Subcutaneous adipose tissue (tissue), 4 donors: ENCODE results near the gene PLEKHM1. TPM values are rescaled to one million over a fixed set of nuclear protein-coding genes. Genes with fewer than 3 reads are reported as not detected.

ENCODE experiments used
- small RNA-seq: library from RNA; depleted of rRNA; stranded (forward); fragments of <200 nt; gene quantifications from one replicate; pipeline ENCODE3, GENCODE V24; 2016
- total RNA-seq, 4 donors: library from RNA; depleted of rRNA; stranded (reverse); fragments of >200 nt; gene quantifications; one replicate each; pipeline ENCODE4 v1.1.0, GENCODE V29; 2016
- TF ChIP-seq, protein P1 (sequence below): fragments of 450-650 bp; IDR thresholded peaks from one replicate; pipeline ENCODE4 v1.5.1; 2016; ENCODE audit warnings: low read depth, mild to moderate bottlenecking, control low read depth, antibody characterized with exemption, moderate library complexity

Gene PLEKHM1
- total RNA-seq, 4 donors from 2014 or later: 22.8 to 53.7 (median 30.5) TPM

DNA sequence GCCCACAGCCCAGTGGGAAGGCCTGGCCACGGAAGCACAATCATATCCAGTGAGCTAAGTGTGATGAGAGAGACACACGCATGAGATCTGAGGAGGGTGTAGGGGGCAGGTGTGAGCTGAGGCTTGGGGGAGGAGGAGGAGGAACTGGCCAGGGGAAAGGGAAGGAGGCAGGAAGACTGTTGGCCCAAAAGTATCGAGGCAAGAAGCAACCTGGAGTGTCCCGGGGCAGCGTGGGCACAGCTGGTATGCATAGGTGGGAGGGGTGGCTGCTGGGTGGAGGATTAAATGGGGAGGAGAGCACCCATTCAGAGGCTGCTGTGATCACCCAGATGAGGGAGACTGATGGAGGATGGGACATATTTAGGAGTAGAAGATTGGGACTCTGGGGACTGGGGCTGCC is 99.2 kb downstream of the PLEKHM1 start:
- TF ChIP-seq, protein P1, sequence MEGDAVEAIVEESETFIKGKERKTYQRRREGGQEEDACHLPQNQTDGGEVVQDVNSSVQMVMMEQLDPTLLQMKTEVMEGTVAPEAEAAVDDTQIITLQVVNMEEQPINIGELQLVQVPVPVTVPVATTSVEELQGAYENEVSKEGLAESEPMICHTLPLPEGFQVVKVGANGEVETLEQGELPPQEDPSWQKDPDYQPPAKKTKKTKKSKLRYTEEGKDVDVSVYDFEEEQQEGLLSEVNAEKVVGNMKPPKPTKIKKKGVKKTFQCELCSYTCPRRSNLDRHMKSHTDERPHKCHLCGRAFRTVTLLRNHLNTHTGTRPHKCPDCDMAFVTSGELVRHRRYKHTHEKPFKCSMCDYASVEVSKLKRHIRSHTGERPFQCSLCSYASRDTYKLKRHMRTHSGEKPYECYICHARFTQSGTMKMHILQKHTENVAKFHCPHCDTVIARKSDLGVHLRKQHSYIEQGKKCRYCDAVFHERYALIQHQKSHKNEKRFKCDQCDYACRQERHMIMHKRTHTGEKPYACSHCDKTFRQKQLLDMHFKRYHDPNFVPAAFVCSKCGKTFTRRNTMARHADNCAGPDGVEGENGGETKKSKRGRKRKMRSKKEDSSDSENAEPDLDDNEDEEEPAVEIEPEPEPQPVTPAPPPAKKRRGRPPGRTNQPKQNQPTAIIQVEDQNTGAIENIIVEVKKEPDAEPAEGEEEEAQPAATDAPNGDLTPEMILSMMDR: no peak

DNA sequence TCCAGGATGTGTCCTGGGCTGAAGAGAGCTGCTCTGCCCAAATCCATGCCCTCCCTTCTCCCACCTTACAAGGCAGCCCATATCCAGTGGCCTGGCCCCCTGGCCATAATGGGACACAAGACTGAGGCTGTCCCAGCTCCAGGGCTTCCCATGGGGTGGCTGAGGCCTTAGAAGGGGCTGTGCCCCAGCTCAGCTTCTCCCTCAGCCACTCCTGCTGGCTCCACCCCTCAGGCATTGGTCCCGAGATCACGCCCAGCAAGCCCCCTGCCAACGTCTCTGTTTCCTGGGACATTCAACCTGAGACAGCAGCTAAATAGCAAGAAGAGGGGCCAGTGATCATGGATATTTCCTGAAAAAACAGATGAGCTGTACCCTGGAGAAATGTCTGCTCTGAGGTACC is 101.2 kb downstream of the PLEKHM1 start:
- TF ChIP-seq, protein P1: no peak

DNA sequence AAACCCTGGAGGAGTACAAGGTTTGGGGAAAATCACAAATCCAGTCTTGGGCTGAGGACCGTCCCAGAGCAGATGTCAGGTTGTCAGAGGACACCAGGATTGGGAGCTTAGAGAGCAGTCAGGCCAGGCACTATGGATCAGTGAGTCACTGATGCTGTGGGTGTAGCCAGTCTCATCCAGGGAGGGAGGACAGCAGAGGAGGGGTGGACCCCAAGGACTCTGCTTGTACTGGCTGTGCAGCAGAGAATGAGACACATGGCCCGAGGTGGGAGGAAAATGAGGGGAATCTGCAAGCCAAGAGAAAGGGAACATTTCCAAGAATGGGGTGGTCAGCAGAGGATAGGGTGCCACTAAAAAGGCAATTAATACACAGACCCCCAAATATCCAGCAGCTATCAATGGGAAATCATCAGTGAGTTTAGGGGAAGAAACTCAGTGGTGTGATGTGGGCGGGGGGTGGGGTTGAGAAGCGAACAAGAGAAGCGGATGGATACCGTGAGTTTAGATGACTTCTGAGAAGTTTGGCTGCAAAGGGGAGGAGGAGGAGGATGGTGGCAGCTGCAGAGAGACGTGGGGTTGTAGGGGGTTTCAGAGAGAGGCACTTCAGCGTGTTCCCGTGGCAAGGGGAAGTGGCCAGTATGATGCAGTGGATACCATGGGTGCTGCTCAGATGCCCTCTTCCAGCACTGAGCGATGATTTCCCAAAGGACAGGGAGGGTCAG is 101.8 kb downstream of the PLEKHM1 start:
- TF ChIP-seq, protein P1: no peak

DNA sequence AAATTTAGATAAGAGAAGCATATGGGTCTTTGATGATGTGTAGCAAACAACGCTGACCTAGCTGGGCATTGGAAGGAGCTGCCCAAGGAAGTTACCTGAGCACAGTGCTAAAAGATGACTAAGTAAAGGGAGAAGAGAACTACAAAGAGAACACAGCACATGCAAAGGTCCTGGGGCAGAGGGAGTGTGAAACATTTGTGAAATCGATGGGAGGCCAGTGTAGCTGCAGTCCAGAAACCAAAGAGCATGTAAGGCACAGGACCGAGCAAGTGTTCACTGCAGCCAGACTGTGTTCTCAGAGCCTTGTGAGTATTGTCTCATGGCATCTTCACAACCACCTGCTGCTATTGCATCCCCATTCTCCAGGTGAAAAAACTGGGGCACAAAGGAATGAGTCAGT is 102.8 kb downstream of the PLEKHM1 start:
- TF ChIP-seq, protein P1: no peak

DNA sequence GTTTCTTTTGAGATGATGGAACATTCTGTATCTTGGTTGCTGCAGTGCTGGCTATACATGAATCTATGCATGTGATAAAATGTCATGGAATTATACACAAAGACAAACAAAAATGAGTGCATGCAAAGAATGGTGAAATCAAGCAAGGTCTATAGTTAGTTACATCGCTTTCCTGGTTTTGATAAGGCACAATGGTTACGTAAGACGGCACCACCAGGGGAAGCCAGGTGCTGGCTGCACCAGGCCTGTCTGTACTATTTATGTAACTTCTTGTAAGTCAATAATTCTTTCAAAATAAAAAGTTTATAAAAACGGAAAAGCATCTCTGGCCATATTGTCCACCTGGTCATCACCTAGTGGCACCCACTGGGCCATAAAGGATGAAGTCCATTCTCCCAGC is 104.3 kb downstream of the PLEKHM1 start:
- TF ChIP-seq, protein P1: no peak

Small RNA genes lying within 50 kb of the gene (small RNA-seq; reads per million reads assigned to genes)
- gene RF00017: not detected

Other genes with a start within 250 kb of the PLEKHM1 start
- not detected for gene SPATA32, start 228.6 kb downstream of the PLEKHM1 start, total RNA-seq
- 1 to 10 TPM; 4.7 to 6.8 (median 6.1) TPM for gene MAP3K14, start 173.7 kb downstream of the PLEKHM1 start, total RNA-seq
- 10 to 100 TPM; 10.1 to 30.3 (median 18.9) TPM for gene ARHGAP27, start 57.9 kb downstream of the PLEKHM1 start, total RNA-seq